Subcutaneous adipose tissue (tissue), 4 donors: ENCODE data around the gene CTBP2. TPM values are rescaled to one million over a fixed set of nuclear protein-coding genes. Genes with fewer than 3 reads are reported as not detected.

Source experiments
- CTCF ChIP-seq: fragments of 450-650 bp; IDR thresholded peaks from one replicate; pipeline ENCODE4 v1.5.1; 2016; ENCODE audit warnings: low read depth, mild to moderate bottlenecking, control low read depth, antibody characterized with exemption, moderate library complexity
- total RNA-seq, 4 donors: library from RNA; depleted of rRNA; stranded (reverse); fragments of >200 nt; gene quantifications; one replicate each; pipeline ENCODE4 v1.1.0, GENCODE V29; 2016

The CTBP2 gene
- total RNA-seq, 4 donors from 2014 or later, result 22.3 to 52.2 (median 42.5) TPM

GRCh38 chr10:124995605-124996004 is 164.8 kb downstream of the CTBP2 start:
- no peak for TF ChIP-seq CTCF

DNA sequence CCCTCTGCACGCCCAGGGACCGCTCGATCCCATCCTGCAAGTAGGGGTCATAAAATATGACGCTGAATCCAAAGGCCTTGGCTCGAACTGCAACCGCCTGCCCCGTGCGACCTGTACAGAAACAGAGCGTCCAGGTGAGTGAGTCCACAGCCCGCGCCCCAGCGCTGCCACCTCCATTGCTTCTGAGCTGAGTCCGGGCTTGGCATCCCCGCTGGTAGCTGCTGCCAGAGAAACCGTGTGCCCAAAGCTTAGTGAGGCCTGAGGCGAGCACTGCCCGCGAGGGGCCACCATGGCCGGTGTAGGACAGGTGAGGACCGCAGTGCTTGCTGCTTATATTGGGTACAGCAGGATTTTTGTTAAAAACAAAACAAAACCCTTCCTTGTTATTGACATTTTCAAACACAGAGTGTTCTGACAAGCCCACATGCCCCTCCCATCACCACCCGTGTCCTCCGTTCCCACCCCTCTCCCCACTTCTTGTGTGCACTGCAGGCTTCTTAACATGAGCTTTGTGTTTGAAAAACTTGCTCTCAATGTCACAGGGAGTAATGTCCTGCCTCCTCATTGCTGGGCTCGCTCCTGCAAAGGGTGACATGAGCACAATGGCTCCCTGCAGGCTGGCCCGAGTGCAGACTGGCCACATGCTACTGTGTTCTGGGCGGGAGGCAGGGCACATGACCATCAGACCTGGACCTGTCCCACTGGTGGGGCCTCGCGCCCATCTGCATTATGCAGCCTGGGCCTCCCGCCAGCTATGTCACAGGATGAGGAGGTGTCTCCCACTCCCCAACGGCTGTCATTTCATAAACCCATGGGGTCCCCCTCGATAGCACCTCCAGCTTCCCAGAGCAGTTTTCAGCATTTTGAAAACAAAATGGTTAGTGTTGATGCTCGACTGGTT is 165.5 kb downstream of the CTBP2 start:
- no peak for TF ChIP-seq CTCF

DNA sequence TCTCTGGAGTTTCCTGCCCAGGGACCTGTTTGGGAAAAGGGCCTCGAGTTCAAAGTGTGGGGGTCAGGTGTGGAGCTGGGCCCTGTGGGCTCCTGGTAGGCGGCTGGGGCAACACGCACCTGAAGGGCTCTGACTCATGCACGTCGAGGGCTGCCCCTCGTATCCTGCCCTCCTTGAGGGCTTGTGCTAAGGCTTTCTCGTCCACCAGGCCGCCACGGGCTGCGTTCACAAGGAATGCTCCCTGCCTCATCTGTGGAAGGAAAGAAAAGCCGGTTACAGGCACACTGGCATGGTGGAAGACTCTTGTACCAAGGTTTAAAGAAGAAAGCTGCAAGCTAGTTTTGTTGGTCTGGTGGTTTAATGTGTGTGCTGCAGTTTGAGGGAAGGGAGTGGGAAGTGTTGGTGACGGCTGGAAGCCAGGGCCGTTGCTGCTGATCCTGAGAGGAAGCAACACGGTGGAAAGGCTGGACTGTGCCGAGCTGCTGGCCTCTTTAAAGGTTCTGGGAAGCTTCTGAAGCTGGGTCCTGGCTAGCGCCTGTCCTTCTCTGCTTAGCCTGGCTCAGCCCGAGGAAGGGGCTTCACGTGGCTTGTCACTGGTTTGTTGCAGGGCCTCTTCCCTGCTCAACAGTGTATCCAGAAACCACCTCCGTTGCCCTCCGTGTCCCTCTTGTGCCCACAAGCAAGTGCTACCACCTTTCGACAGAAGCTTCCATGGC is 166.5 kb downstream of the CTBP2 start:
- no peak for TF ChIP-seq CTCF

GRCh38 chr10:124993345-124993708 is 167.0 kb downstream of the CTBP2 start:
- no peak for TF ChIP-seq CTCF

- TF ChIP-seq CTCF, result no peak
Measured at GRCh38 chr10:124992462-124993344, 167.7 kb downstream of the CTBP2 start.

DNA sequence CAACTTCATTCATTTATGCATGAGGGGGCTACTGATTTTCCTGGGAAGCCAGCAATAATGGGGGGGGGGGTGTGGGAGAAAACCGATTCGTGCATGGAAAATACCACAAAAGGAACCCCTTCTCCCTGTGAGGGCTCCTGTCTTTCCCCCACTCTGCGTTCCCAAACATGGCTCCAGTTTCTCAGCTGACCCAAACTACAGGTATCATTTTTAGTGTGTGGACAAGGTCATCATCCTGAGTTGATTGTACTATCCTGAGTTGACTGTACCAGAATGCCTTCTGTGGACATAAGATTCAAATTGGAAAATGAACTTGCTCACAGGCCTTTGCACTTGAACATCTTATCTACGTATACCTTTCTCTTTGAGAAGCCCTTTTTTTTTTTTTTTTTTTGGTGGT is 168.5 kb downstream of the CTBP2 start:
- no peak for TF ChIP-seq CTCF
